OCI-LY7 (cell line): Measurements from ENCODE around the gene ZBTB21. TPM values are rescaled to one million over a fixed set of nuclear protein-coding genes. Genes with fewer than 3 reads are reported as not detected.

ENCODE experiments used
- BruUV-seq: library from RNA; stranded (reverse); fragments of 400-500 nt; replicated peaks from 2 replicates; lab custom pipeline; 2021; lab: Mats Ljungman, UMichigan
- CTCF ChIA-PET: fragments of 300-600 bp; sonication (Branson Sonifier 250); formaldehyde crosslinking; loops from one replicate; lab custom pipeline; 2022; ENCODE audit warnings: antibody characterized with exemption; ENCODE audit not compliant: unreplicated experiment; lab: Charles Lee
- POLR2A ChIA-PET: fragments of 300-600 bp; sonication (Branson Sonifier 250); formaldehyde crosslinking; loops from one replicate; lab custom pipeline; 2022; ENCODE audit warnings: antibody characterized with exemption; lab: Charles Lee
- DNase-seq: peaks from one replicate; pipeline ENCODE4 v3.0.0-alpha.2; 2015; ENCODE audit warnings: low spot score
- H2AFZ ChIP-seq: fragments of 200-600 bp; sonication (generic), shearing (Covaris generic); 2 replicates; pipeline ENCODE4 v1.6.1; 2014; ENCODE audit warnings: mild to moderate bottlenecking, antibody characterized with exemption, low read length, moderate library complexity
- H3K27ac ChIP-seq: fragments of 200-600 bp; sonication (generic); 2 replicates; pipeline ENCODE4 v1.5.1; 2014; ENCODE audit warnings: mixed run types, low read depth, mild to moderate bottlenecking, moderate library complexity, low read length, inconsistent platforms; ENCODE audit not compliant: poor library complexity, severe bottlenecking
- H3K36me3 ChIP-seq: fragments of 200-600 bp; sonication (generic); 2 replicates; pipeline ENCODE4 v1.6.1; 2014; ENCODE audit warnings: mild to moderate bottlenecking, antibody characterized with exemption, low read length, moderate library complexity, mixed read lengths; ENCODE audit not compliant: insufficient read depth
- H3K4me1 ChIP-seq: fragments of 200-600 bp; sonication (generic); 2 replicates; pipeline ENCODE4 v1.5.1; 2014; ENCODE audit warnings: mild to moderate bottlenecking, low read length; ENCODE audit not compliant: insufficient read depth, poor library complexity, severe bottlenecking
- H3K4me2 ChIP-seq: fragments of 200-600 bp; sonication (generic); 2 replicates; pipeline ENCODE4 v1.6.1; 2014; ENCODE audit warnings: mild to moderate bottlenecking, low read length
- H3K4me3 ChIP-seq: fragments of 200-600 bp; sonication (generic); 2 replicates; pipeline ENCODE4 v1.5.1; 2014; ENCODE audit warnings: mild to moderate bottlenecking, low read depth, low read length; ENCODE audit not compliant: poor library complexity, severe bottlenecking
- H3K79me2 ChIP-seq: fragments of 200-600 bp; sonication (generic); 2 replicates; pipeline ENCODE4 v1.6.1; 2016; ENCODE audit warnings: low read depth, mild to moderate bottlenecking, low read length, moderate library complexity, mixed read lengths; ENCODE audit not compliant: insufficient read depth
- H3K9me2 ChIP-seq: fragments of 200-600 bp; sonication (generic); 2 replicates; pipeline ENCODE4 v1.6.1; 2016; ENCODE audit warnings: mild to moderate bottlenecking, low read length, mixed read lengths; ENCODE audit not compliant: insufficient read depth
- H3K9me3 ChIP-seq: fragments of 200-600 bp; sonication (generic); 2 replicates; pipeline ENCODE4 v1.6.1; 2014; ENCODE audit warnings: mild to moderate bottlenecking, mixed run types, low read length, mixed read lengths
- H4K20me1 ChIP-seq: fragments of 200-600 bp; sonication (generic); 2 replicates; pipeline ENCODE4 v1.6.1; 2014; ENCODE audit warnings: mild to moderate bottlenecking, antibody characterized with exemption, low read length, moderate library complexity, mixed read lengths; ENCODE audit not compliant: insufficient read depth
- EZH2phosphoT487 ChIP-seq: fragments of 200-600 bp; sonication (generic); IDR thresholded peaks from 2 replicates; pipeline ENCODE4 v1.6.1; 2018; ENCODE audit warnings: low read depth, borderline replicate concordance, mild to moderate bottlenecking, mixed run types, antibody characterized with exemption, low read length, moderate library complexity, mixed read lengths
- intact Hi-C: fragments of 100-400 bp; cut with micrococcal nuclease; formaldehyde crosslinking; loops from one replicate; pipeline ENCODE4 v1.10.0; 2022; ENCODE audit not compliant: unreplicated experiment
- total RNA-seq, 2 experiments: library from RNA; depleted of rRNA in 1 of 2; stranded (reverse); fragments of >200 nt in 1 of 2; shearing (Covaris generic) in 1 of 2; gene quantifications; 2 replicates each; pipeline ENCODE4 v1.2.3, GENCODE V29; 2014 to 2022
- TF ChIP-seq, protein P1 (sequence below): fragments of 200-600 bp; sonication (generic); conservative IDR thresholded peaks from 2 replicates; pipeline ENCODE4 v1.5.1; 2014; ENCODE audit warnings: mild to moderate bottlenecking, antibody characterized with exemption, low read length, moderate library complexity, mixed read lengths

Gene ZBTB21
- total RNA-seq, 2 experiments from 2014 or later, result 10.0 to 19.6 TPM

DNA sequence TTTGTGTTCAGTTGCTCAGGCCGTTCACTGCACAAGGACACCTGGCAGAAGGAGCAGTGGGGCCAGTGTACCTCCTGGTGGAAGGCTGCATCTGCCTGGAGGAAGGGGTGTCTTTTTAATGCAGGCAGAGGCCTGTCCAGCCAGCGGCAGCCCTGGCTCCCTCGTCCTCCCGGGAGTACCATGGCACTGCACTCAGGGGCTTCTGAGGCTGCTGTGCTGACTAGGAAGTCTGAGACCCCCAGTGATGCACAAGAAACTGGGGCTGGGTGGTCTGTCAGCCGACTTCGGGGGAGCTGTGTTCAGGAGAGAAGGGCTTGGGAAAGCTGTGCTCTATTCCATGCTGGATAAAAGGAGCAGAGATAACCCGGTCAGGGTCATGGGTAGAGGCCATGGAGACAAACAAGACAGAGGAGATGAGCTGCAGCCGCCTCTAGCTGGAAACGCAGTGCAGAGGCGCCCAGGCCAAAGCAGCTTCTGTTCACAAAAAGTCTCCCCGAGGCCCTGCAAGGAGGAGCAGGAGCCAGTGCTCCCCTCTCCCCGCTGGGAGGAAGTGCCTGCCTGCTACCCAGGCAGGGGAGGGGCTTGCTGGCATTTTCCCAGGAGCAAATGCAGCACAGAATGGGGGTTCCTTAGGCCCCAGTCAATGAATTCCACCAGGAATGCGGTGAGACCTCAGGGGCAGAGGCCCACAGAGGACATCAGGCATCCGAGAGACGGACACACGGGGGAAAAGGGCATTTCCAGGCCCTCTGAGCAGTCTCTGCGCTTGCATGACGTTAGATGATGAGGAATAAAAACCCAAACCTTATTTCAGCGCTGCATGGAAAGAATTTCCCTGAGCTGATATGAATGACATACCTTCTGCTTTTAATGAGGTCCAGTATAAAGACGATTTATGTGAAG is 39.2 kb downstream of the ZBTB21 start:
- CTCF ChIA-PET, result no interaction called here
- Histone ChIP-seq H3K36me3 (no peaks in the 10 kb centered on the region), H3K9me3 (no peaks in the 10 kb centered on the region), H3K4me1 (peaks cover 18% of the 10 kb centered on the region), H3K4me2 (no peak overlapping the region), H3K9me2 (no peaks in the 10 kb centered on the region), H2AFZ (no peak overlapping the region), H3K4me3 (no peak overlapping the region), H4K20me1 (no peaks in the 10 kb centered on the region), H3K79me2 (no peaks in the 10 kb centered on the region), H3K27ac (no peak overlapping the region)
- no TSS peak for BruUV-seq
- TF ChIP-seq, protein P1, sequence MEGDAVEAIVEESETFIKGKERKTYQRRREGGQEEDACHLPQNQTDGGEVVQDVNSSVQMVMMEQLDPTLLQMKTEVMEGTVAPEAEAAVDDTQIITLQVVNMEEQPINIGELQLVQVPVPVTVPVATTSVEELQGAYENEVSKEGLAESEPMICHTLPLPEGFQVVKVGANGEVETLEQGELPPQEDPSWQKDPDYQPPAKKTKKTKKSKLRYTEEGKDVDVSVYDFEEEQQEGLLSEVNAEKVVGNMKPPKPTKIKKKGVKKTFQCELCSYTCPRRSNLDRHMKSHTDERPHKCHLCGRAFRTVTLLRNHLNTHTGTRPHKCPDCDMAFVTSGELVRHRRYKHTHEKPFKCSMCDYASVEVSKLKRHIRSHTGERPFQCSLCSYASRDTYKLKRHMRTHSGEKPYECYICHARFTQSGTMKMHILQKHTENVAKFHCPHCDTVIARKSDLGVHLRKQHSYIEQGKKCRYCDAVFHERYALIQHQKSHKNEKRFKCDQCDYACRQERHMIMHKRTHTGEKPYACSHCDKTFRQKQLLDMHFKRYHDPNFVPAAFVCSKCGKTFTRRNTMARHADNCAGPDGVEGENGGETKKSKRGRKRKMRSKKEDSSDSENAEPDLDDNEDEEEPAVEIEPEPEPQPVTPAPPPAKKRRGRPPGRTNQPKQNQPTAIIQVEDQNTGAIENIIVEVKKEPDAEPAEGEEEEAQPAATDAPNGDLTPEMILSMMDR, result no peak
- TF ChIP-seq EZH2phosphoT487, result no peak
- DNase-seq, result no peak
- POLR2A ChIA-PET, result no interaction called here
- intact Hi-C loops, result no loop called here

GRCh38 chr21:41970106-41970391 is 40.1 kb downstream of the ZBTB21 start:
- CTCF ChIA-PET, result no interaction called here
- intact Hi-C loops, result no loop called here

More at GRCh38 chr21:41970106-41970391, 40.1 kb downstream of the ZBTB21 start:
- no peak for DNase-seq
- Histone ChIP-seq H3K27ac (no peak overlapping the region), H3K4me2 (no peak overlapping the region), H3K4me3 (no peak overlapping the region), H3K79me2 (no peaks in the 10 kb centered on the region), H2AFZ (no peak overlapping the region), H3K9me2 (no peaks in the 10 kb centered on the region), H3K36me3 (no peaks in the 10 kb centered on the region), H3K9me3 (no peaks in the 10 kb centered on the region), H3K4me1 (peaks cover 24% of the 10 kb centered on the region), H4K20me1 (no peaks in the 10 kb centered on the region)
- no TSS peak for BruUV-seq
- POLR2A ChIA-PET, result no interaction called here
- no peak for TF ChIP-seq EZH2phosphoT487
- TF ChIP-seq, protein P1, result no peak
